HEK293 (cell line): ENCODE data around the gene CRY2.

Source experiments
- CTCF ChIA-PET: fragments of 350-600 bp; formaldehyde crosslinking; extraction: SDS; loops from one replicate; lab custom pipeline; 2021; ENCODE audit warnings: antibody characterized with exemption; lab: Yijun Ruan, JAX
- POLR2A ChIA-PET: fragments of 300-600 bp; formaldehyde crosslinking; extraction: SDS; loops from one replicate; lab custom pipeline; 2020; ENCODE audit warnings: antibody characterized with exemption, inconsistent platforms; lab: Yijun Ruan, JAX
- H3K27ac ChIP-seq: fragments of 200-500 bp; sonication (Bioruptor generic); 2 replicates; pipeline ENCODE4 v1.5.1; 2014; ENCODE audit warnings: low read depth, low read length, control low read depth, inconsistent platforms; ENCODE audit errors: extremely low read depth
- H3K36me3 ChIP-seq, 2 experiments: fragments of 200-500 bp in 1 of 2; sonication (Bioruptor generic) in 1 of 2; 1 replicate in 1 of 2; 2 replicates in 1 of 2; pipeline ENCODE4 v1.5.1; 2014 to 2017; ENCODE audit warnings: inconsistent platforms in 2 of 2, low read length in 2 of 2; ENCODE audit not compliant: control insufficient read depth in 2 of 2, insufficient read depth in 1 of 2
- H3K4me1 ChIP-seq: fragments of 200-500 bp; sonication (Bioruptor generic); 2 replicates; pipeline ENCODE4 v1.5.1; 2014; ENCODE audit warnings: mild to moderate bottlenecking, low read length, inconsistent platforms; ENCODE audit not compliant: control insufficient read depth, insufficient read depth
- H3K4me3 ChIP-seq: 2 replicates; pipeline ENCODE4 v1.5.1; 2011; ENCODE audit warnings: low read depth, mild to moderate bottlenecking, control low read depth, low read length, moderate library complexity
- H3K9me3 ChIP-seq: fragments of 200-500 bp; sonication (Bioruptor generic); 2 replicates; pipeline ENCODE4 v1.5.1; 2014; ENCODE audit warnings: low read depth, low read length, inconsistent platforms; ENCODE audit not compliant: control insufficient read depth, insufficient read depth
- BCL11B ChIP-seq: fragments of 450-650 bp; formaldehyde crosslinking; IDR thresholded peaks from 2 replicates; pipeline ENCODE4 v1.5.1; 2016; ENCODE audit warnings: low read depth, missing biosample characterization, missing genetic modification characterization
- GLIS2 ChIP-seq: fragments of 450-650 bp; formaldehyde crosslinking; IDR thresholded peaks from 2 replicates; pipeline ENCODE4 v1.5.1; 2016; ENCODE audit warnings: missing biosample characterization, missing genetic modification characterization
- HOXD13 ChIP-seq: sonication (generic); formaldehyde crosslinking; IDR thresholded peaks from 2 replicates; pipeline ENCODE4 v1.8.0; 2022; ENCODE audit warnings: missing genetic modification reagents, borderline replicate concordance
- PRDM2 ChIP-seq: fragments of 450-650 bp; formaldehyde crosslinking; IDR thresholded peaks from 2 replicates; pipeline ENCODE4 v1.5.1; 2016; ENCODE audit warnings: missing biosample characterization, missing genetic modification characterization, borderline replicate concordance
- SETDB1 ChIP-seq: IDR thresholded peaks from one replicate; pipeline ENCODE4 v1.6.1; 2017; ENCODE audit warnings: mild to moderate bottlenecking, low read length, moderate library complexity, mixed read lengths; ENCODE audit not compliant: insufficient read length
- TRIM28 ChIP-seq: IDR thresholded peaks from 2 replicates; pipeline ENCODE4 v1.6.1; 2011; ENCODE audit warnings: low read length, control low read depth, borderline replicate concordance
- YY1 ChIP-seq: fragments of 450-650 bp; formaldehyde crosslinking; IDR thresholded peaks from 2 replicates; pipeline ENCODE4 v1.5.1; 2018; ENCODE audit warnings: missing biosample characterization, missing genetic modification characterization
- ZNF174 ChIP-seq: fragments of 450-650 bp; formaldehyde crosslinking; IDR thresholded peaks from 2 replicates; pipeline ENCODE4 v1.5.0; 2017; ENCODE audit warnings: missing biosample characterization, mild to moderate bottlenecking, missing genetic modification characterization
- ZNF433 ChIP-seq: fragments of 450-650 bp; formaldehyde crosslinking; IDR thresholded peaks from 2 replicates; pipeline ENCODE4 v1.5.1; 2016; ENCODE audit warnings: missing biosample characterization, missing genetic modification characterization, low read depth
- ZNF530 ChIP-seq: fragments of 450-650 bp; formaldehyde crosslinking; IDR thresholded peaks from 2 replicates; pipeline ENCODE4 v1.5.1; 2016; ENCODE audit warnings: low read depth, missing biosample characterization, missing genetic modification characterization
- ZNF585B ChIP-seq: fragments of 450-650 bp; formaldehyde crosslinking; IDR thresholded peaks from 2 replicates; pipeline ENCODE4 v1.5.1; 2016; ENCODE audit warnings: missing biosample characterization, missing genetic modification characterization
- ZSCAN18 ChIP-seq: fragments of 450-650 bp; formaldehyde crosslinking; IDR thresholded peaks from 2 replicates; pipeline ENCODE4 v1.5.1; 2016; ENCODE audit warnings: missing biosample characterization, missing genetic modification characterization
- ZSCAN4 ChIP-seq: fragments of 450-650 bp; formaldehyde crosslinking; IDR thresholded peaks from 2 replicates; pipeline ENCODE4 v1.5.1; 2017; ENCODE audit warnings: missing biosample characterization, missing genetic modification characterization

The CRY2 gene

GRCh38 chr11:45900916-45901617, 53.8 kb downstream of the CRY2 start (continued):
- TF ChIP-seq BCL11B (tag by site-specific recombination), result no peak
- TF ChIP-seq ZNF585B (tag by site-specific recombination), result no peak
- TF ChIP-seq ZNF174 (tag by site-specific recombination), result no peak
- no peak for TF ChIP-seq ZSCAN4 (tag by site-specific recombination)
- no peak for TF ChIP-seq TRIM28

GRCh38 chr11:45901626-45902025, 54.4 kb downstream of the CRY2 start:
- Histone ChIP-seq H3K4me1 (peaks cover 4% of the 10 kb centered on the region; the same call in 1 of the 2 replicates), H3K27ac (no peak overlapping the region), H3K4me3 (no peak overlapping the region), H3K9me3 (no peaks in the 10 kb centered on the region), H3K36me3 (peaks cover 0 to 29% of the 10 kb centered on the region in 2 experiments; a peak in 1 of 3 replicates)
- ChIA-PET CTCF (interaction anchor here (0.7 to 1.2 kb wide), 2 partner anchors 28 to 91 kb away, joined by 4 read pairs; no protein-coding TSS in a partner anchor), POLR2A (interaction anchor here (1.6 kb wide), 1 partner anchor 16 kb away, joined by 8 read pairs; the partner anchor contains the start of gene PEX16)
- TF ChIP-seq SETDB1, result no peak
- TF ChIP-seq ZNF433 (tag by site-specific recombination), result no peak
- no peak for TF ChIP-seq ZSCAN18 (tag by site-specific recombination)
- TF ChIP-seq ZNF174 (tag by site-specific recombination), result no peak
- TF ChIP-seq YY1 (tag by site-specific recombination), result no peak
- TF ChIP-seq HOXD13 (CRISPR knock-in tag), result no peak
- no peak for TF ChIP-seq ZNF530 (tag by site-specific recombination)

GRCh38 chr11:45902452-45903380, 55.4 kb downstream of the CRY2 start:
- TF ChIP-seq PRDM2 (no peak), GLIS2 (peak; percentile 35; the same call in 1 of the 2 replicates)
- TF ChIP-seq, all 188 proteins: peak for 1
- no peak overlapping the region for H3K27ac ChIP-seq
- H3K36me3 ChIP-seq, result peaks cover 0 to 29% of the 10 kb centered on the region in 2 experiments; a peak in 1 of 3 replicates
- H3K9me3 ChIP-seq, result no peaks in the 10 kb centered on the region
- POLR2A ChIA-PET, result no interaction called here
- H3K4me3 ChIP-seq, result no peak overlapping the region
- H3K4me1 ChIP-seq, result peaks cover 4% of the 10 kb centered on the region; the same call in 1 of the 2 replicates
- CTCF ChIA-PET, result no interaction called here
